ENCODE measurements around the gene OCIAD1. TPM values are rescaled to one million over a fixed set of nuclear protein-coding genes. Genes with fewer than 3 reads are reported as not detected.

OCIAD1 gene
- total and polyA plus RNA-seq, 8 donors = 120 to 233 (median 202) TPM

Other genes starting within 250 kb of the OCIAD1 start
- 10 to 100 TPM; 49.7 to 72.7 TPM for gene FRYL, start 50.8 kb upstream of the OCIAD1 start, total RNA-seq
- gene FRYL, start 50.8 kb upstream of the OCIAD1 start, polyA plus RNA-seq (ENCODE audit: insufficient read length in 6 of 6) = 10 to 100 TPM; 41.9 to 53.8 (median 47.8) TPM
- gene OCIAD2, start 75.7 kb downstream of the OCIAD1 start, total RNA-seq = 10 to 100 TPM; 37.2 to 82.2 TPM
- gene OCIAD2, start 75.7 kb downstream of the OCIAD1 start, polyA plus RNA-seq (ENCODE audit: insufficient read length in 6 of 6) = 100 to 1,000 TPM in 2 of 6 donors, 10 to 100 TPM in 4; 93.7 to 109 (median 95.7) TPM
- gene CWH43, start 155.2 kb downstream of the OCIAD1 start, total RNA-seq = under 1 TPM in 1 of 2 donors, not detected in 1; 0.24 TPM
- under 1 TPM in 3 of 6 donors, not detected in 3; 0.13 to 0.29 (median 0.27) TPM for gene CWH43, start 155.2 kb downstream of the OCIAD1 start, polyA plus RNA-seq (ENCODE audit: insufficient read length in 6 of 6)